NCI-H1092 treated with DMSO at 0.1 percent for 48 hours (cell line): ENCODE measurements around the gene XYLT1.

Experiments
- DNase-seq: peaks from one replicate; lab custom pipeline; 2025; lab: John Stamatoyannopoulos, UW

XYLT1 gene

GRCh38 chr16:17403156-17403809 lies 67.5 kb downstream of the XYLT1 start:
- DNase-seq: no peak

- DNase-seq: peak; percentile 98
Measured at GRCh38 chr16:17397499-17397891, 73.3 kb downstream of the XYLT1 start.

GRCh38 chr16:17396762-17397498 lies 73.8 kb downstream of the XYLT1 start:
- peak; percentile 96 for DNase-seq

- peak; percentile 44 for DNase-seq
Measured at GRCh38 chr16:17395849-17396480, 74.8 kb downstream of the XYLT1 start.

- no peak for DNase-seq
Measured at GRCh38 chr16:17392857-17393692, 77.7 kb downstream of the XYLT1 start.

- no peak for DNase-seq
Measured at GRCh38 chr16:17392127-17392856, 78.5 kb downstream of the XYLT1 start.

GRCh38 chr16:17391715-17392114 lies 79.0 kb downstream of the XYLT1 start:
- no peak for DNase-seq

GRCh38 chr16:17389384-17389783 lies 81.4 kb downstream of the XYLT1 start:
- no peak for DNase-seq

- DNase-seq: no peak
Measured at GRCh38 chr16:17387256-17387655, 83.5 kb downstream of the XYLT1 start.

GRCh38 chr16:17386229-17386628 lies 84.5 kb downstream of the XYLT1 start:
- DNase-seq: no peak

- no peak for DNase-seq
Measured at GRCh38 chr16:17384471-17384870, 86.3 kb downstream of the XYLT1 start.

- DNase-seq: no peak
Measured at GRCh38 chr16:17382949-17383863, 87.6 kb downstream of the XYLT1 start.

- DNase-seq: no peak
Measured at GRCh38 chr16:17382514-17382913, 88.2 kb downstream of the XYLT1 start.

- no peak for DNase-seq
Measured at GRCh38 chr16:17381784-17382183, 89.0 kb downstream of the XYLT1 start.

GRCh38 chr16:17380613-17381012 lies 90.1 kb downstream of the XYLT1 start:
- no peak for DNase-seq

GRCh38 chr16:17379121-17379571 lies 91.6 kb downstream of the XYLT1 start:
- no peak for DNase-seq

GRCh38 chr16:17377360-17378324 lies 93.1 kb downstream of the XYLT1 start:
- no peak for DNase-seq

- no peak for DNase-seq
Measured at GRCh38 chr16:17375461-17376304, 95.1 kb downstream of the XYLT1 start.
